ENCODE measurements around the gene TBC1D22A. TPM values are rescaled to one million over a fixed set of nuclear protein-coding genes. Genes with fewer than 3 reads are reported as not detected.

TBC1D22A gene
- total RNA-seq, 3 donors from 2014 or later: 19.0 to 23.6 (median 23.6) TPM

- H3K4me3 ChIP-seq: no peak overlapping the region
- H3K4me1 ChIP-seq: no peaks in the 10 kb centered on the region
- no peak for DNase-seq (ENCODE audit: low spot score in 2 of 2)
- no peaks in the 10 kb centered on the region for H3K9me3 ChIP-seq
- no peaks in the 10 kb centered on the region for H3K36me3 ChIP-seq
- intact Hi-C loops (cut with DNase I; ENCODE audit: low total_unique reads): no loop called here
- H3K27me3 ChIP-seq: no peaks in the 10 kb centered on the region
- no peak overlapping the region for H3K27ac ChIP-seq
- TF ChIP-seq CTCF (IDR thresholded peaks at IDR 0.05) (no peak), POLR2AphosphoS5 (IDR thresholded peaks at IDR 0.05) (no peak), POLR2A (IDR thresholded peaks at IDR 0.05) (no peak)
Measured at GRCh38 chr22:46846832-46847355, 84.4 kb downstream of the TBC1D22A start.

GRCh38 chr22:46848197-46848596 lies 85.7 kb downstream of the TBC1D22A start:
- Histone ChIP-seq H3K27me3 (no peaks in the 10 kb centered on the region), H3K4me3 (no peak overlapping the region), H3K9me3 (no peaks in the 10 kb centered on the region), H3K4me1 (no peaks in the 10 kb centered on the region), H3K36me3 (no peaks in the 10 kb centered on the region), H3K27ac (no peak overlapping the region)
- intact Hi-C loops (cut with DNase I; ENCODE audit: low total_unique reads): no loop called here
- TF ChIP-seq POLR2A (IDR thresholded peaks at IDR 0.05): no peak
- no peak for TF ChIP-seq CTCF (IDR thresholded peaks at IDR 0.05)
- TF ChIP-seq POLR2AphosphoS5 (IDR thresholded peaks at IDR 0.05): no peak
- DNase-seq (ENCODE audit: low spot score in 2 of 2): no peak

- no peaks in the 10 kb centered on the region for H3K9me3 ChIP-seq
- no peaks in the 10 kb centered on the region for H3K36me3 ChIP-seq
- no peak overlapping the region for H3K4me3 ChIP-seq
- TF ChIP-seq POLR2AphosphoS5 (IDR thresholded peaks at IDR 0.05) (no peak), POLR2A (IDR thresholded peaks at IDR 0.05) (no peak), CTCF (IDR thresholded peaks at IDR 0.05) (no peak)
- H3K27ac ChIP-seq: no peak overlapping the region
- intact Hi-C loops (cut with DNase I; ENCODE audit: low total_unique reads): no loop called here
- no peaks in the 10 kb centered on the region for H3K27me3 ChIP-seq
- no peak for DNase-seq (ENCODE audit: low spot score in 2 of 2)
- H3K4me1 ChIP-seq: no peaks in the 10 kb centered on the region
Measured at GRCh38 chr22:46849101-46849500, 86.7 kb downstream of the TBC1D22A start.

GRCh38 chr22:46849951-46850350 lies 87.5 kb downstream of the TBC1D22A start:
- no peak for DNase-seq (ENCODE audit: low spot score in 2 of 2)
- no peak for TF ChIP-seq POLR2AphosphoS5 (IDR thresholded peaks at IDR 0.05)
- no peak for TF ChIP-seq CTCF (IDR thresholded peaks at IDR 0.05)
- TF ChIP-seq POLR2A (IDR thresholded peaks at IDR 0.05): no peak
- Histone ChIP-seq H3K4me3 (no peak overlapping the region), H3K27me3 (no peaks in the 10 kb centered on the region), H3K4me1 (no peaks in the 10 kb centered on the region), H3K27ac (no peak overlapping the region), H3K9me3 (no peaks in the 10 kb centered on the region), H3K36me3 (no peaks in the 10 kb centered on the region)
- intact Hi-C loops (cut with DNase I; ENCODE audit: low total_unique reads): no loop called here

GRCh38 chr22:46851311-46851710 lies 88.9 kb downstream of the TBC1D22A start:
- Histone ChIP-seq H3K4me1 (no peaks in the 10 kb centered on the region), H3K9me3 (no peaks in the 10 kb centered on the region), H3K36me3 (no peaks in the 10 kb centered on the region), H3K27ac (no peak overlapping the region), H3K27me3 (no peaks in the 10 kb centered on the region), H3K4me3 (no peak overlapping the region)
- TF ChIP-seq CTCF (IDR thresholded peaks at IDR 0.05) (no peak), POLR2A (IDR thresholded peaks at IDR 0.05) (no peak), POLR2AphosphoS5 (IDR thresholded peaks at IDR 0.05) (no peak)
- intact Hi-C loops (cut with DNase I; ENCODE audit: low total_unique reads): no loop called here
- DNase-seq (ENCODE audit: low spot score in 2 of 2): no peak
